Naive thymus-derived CD8-positive, alpha-beta T cell (primary cell): ENCODE results near the gene TNFAIP2. TPM values are rescaled to one million over a fixed set of nuclear protein-coding genes. Genes with fewer than 3 reads are reported as not detected.

Source experiments
- ATAC-seq, 2 donors: fragments of 150-1000 bp; cut with Tn5 transposase in 1 of 2; sonication (Bioruptor Pico), chemical (Tn5 transposase) in 1 of 2; 1 replicate in 1 of 2; 2 replicates in 1 of 2; pipeline ENCODE4 v1.10.0; 2021; ENCODE audit warnings: mild to moderate bottlenecking in 2 of 2, moderate library complexity in 2 of 2
- POLR2A ChIA-PET: fragments of 350-600 bp; sonication (Branson Sonifier 250); formaldehyde crosslinking; loops from one replicate; lab custom pipeline; 2021; ENCODE audit warnings: antibody characterized with exemption; lab: Charles Lee
- DNase-seq, 10 donors: peaks; one replicate each; pipeline versions ENCODE4 v3.0.0 to v3.0.0-alpha.2; 2020 to 2022
- H3K27ac Mint-ChIP-seq, 10 donors: one replicate each; pipeline ENCODE4 v1.8.0; 2020 to 2022; ENCODE audit warnings: mild to moderate bottlenecking in 10 of 10, mixed read lengths in 10 of 10, moderate library complexity in 4 of 10, inconsistent platforms in 1 of 10
- H3K27me3 Mint-ChIP-seq, 5 donors: one replicate each; pipeline ENCODE4 v1.8.0; 2021 to 2022; ENCODE audit warnings: mixed read lengths in 5 of 5
- H3K36me3 Mint-ChIP-seq, 3 donors: one replicate each; pipeline ENCODE4 v1.8.0; 2020 to 2022; ENCODE audit warnings: mixed read lengths in 3 of 3, mild to moderate bottlenecking in 2 of 3, inconsistent platforms in 1 of 3
- H3K4me1 Mint-ChIP-seq, 4 donors: one replicate each; pipeline ENCODE4 v1.8.0; 2021 to 2022; ENCODE audit warnings: mixed read lengths in 4 of 4
- H3K4me3 Mint-ChIP-seq, 10 donors: one replicate each; pipeline ENCODE4 v1.8.0; 2020 to 2022; ENCODE audit warnings: mild to moderate bottlenecking in 10 of 10, mixed read lengths in 10 of 10, moderate library complexity in 6 of 10, inconsistent platforms in 1 of 10
- H3K9me3 Mint-ChIP-seq, 9 donors: one replicate each; pipeline ENCODE4 v1.8.0; 2020 to 2022; ENCODE audit warnings: mixed read lengths in 9 of 9, mild to moderate bottlenecking in 3 of 9, inconsistent platforms in 1 of 9, moderate library complexity in 1 of 9
- polyA plus RNA-seq, 3 donors: library from polyadenylated mRNA; unstranded; fragments of 300-500 nt; fragmentation: Illumina TruSeq; gene quantifications; one replicate each; pipeline ENCODE4 v1.2.3, GENCODE V29; 2021
- total RNA-seq, 8 experiments: library from RNA in 2 of 8; stranded (reverse) in 2 of 8; gene quantifications; one replicate each; pipeline ENCODE4 v1.2.3 and lab custom pipeline; 2021 to 2026

Gene TNFAIP2, protein sequence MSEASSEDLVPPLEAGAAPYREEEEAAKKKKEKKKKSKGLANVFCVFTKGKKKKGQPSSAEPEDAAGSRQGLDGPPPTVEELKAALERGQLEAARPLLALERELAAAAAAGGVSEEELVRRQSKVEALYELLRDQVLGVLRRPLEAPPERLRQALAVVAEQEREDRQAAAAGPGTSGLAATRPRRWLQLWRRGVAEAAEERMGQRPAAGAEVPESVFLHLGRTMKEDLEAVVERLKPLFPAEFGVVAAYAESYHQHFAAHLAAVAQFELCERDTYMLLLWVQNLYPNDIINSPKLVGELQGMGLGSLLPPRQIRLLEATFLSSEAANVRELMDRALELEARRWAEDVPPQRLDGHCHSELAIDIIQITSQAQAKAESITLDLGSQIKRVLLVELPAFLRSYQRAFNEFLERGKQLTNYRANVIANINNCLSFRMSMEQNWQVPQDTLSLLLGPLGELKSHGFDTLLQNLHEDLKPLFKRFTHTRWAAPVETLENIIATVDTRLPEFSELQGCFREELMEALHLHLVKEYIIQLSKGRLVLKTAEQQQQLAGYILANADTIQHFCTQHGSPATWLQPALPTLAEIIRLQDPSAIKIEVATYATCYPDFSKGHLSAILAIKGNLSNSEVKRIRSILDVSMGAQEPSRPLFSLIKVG
- 1 to 10 TPM in 1 of 2 experiments, under 1 TPM in 1; 0.55 to 1.0 TPM for total RNA-seq
- not detected for polyA plus RNA-seq
- total RNA-seq (lab: John Stamatoyannopoulos, UW), result 0 to 0.09 (median 0.07) reads per million in 6 experiments

DNA sequence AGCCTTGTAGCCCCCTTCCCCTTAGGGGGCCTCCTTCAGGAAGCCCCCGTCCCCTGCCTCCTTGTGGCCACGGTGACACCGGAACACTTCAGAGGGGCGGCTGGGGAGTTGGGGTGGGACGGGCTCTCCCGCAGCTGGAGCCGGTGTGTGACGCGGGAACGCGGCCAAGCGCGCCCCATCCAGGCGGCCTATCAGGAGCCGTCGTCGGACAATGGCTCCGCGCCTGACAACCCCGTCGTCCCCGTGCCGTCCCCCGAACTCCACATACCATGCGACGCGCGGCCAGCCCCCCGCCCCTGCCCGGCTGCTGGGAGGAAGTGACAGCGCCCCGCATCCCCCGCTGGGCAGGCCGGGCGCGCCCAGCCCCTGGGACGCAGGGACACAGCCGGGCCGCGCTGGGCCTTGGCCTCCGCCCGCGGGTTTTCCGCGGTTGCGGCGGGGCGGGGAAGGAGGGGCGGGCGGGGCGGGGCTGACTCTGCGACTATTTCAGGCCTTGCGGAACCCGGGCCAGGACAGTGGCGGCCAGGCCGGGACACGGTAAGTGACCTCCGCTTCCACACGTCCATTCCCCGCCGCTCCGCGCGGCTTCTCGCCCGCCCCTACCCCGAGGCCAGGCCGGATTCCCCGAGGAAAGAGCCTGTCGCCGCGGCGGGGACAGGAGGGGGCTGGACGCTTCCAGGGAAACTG, at the start of gene TNFAIP2:
Gene TNFAIP2 (plus strand): TSS at position 515 of the 687 bp plus-strand sequence. CDS start 2,997 bp downstream, outside the sequence.
- ATAC-seq, result no peak
- H3K36me3 Mint-ChIP-seq, result no peaks in the 10 kb centered on the region
- no peak within 1 kb of the TSS for H3K27ac Mint-ChIP-seq
- H3K4me1 Mint-ChIP-seq, result peaks cover 6 to 9% (median 8%) of the 10 kb centered on the region in 4 donors
- H3K4me3 Mint-ChIP-seq, result peak within 1 kb of the TSS in 7 of 10 donors; percentile 31 to 61 (median 45)
- peaks cover 0 to 2% (median 0%) of the 10 kb centered on the region in 9 donors for H3K9me3 Mint-ChIP-seq
- DNase-seq, result no peak
- POLR2A ChIA-PET, result no interaction called here
- H3K27me3 Mint-ChIP-seq, result peaks cover 2 to 49% (median 28%) of the 10 kb centered on the region in 5 donors

DNA sequence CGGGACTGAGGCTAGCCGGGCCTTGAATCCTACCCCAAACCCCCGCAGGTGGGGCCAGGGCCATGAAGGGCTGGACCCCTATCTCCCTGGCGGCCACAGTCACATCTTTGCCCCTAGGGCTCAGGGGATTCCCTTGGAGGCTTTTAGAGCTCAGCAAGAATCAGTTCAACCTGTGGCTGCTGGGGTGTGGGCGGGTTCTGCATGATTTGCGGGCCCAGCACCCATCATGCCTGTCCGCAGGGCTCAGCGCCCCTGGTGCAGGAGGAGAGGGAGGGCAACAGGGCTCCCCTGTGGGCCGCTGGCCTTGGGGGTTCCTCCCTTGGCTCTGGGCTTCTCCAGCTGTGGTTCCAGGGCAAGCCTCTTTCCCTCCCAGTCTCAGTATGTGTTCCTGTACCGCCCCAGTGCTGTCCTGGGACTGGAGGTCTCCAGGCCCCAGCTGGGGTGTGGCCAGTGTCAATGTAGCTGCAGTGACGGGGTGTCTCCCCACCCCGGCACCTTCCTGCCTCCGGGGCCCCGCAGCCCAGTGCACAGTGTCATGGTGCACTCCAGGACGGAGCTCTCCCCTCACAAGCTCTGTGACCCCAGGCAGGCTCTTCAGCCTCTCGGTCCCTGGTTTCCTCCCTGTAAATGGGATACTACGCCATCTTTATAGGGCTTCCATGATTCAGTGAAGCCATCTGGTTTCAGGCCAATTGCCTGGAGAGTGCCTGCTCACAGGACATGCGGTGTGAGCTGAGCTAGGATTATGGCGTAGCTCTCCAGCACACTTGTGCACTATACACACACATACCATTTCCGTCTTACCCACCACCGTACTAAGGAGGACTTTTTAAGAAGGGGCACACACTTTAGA, 49.2 kb upstream of the TNFAIP2 start:
- H3K4me3 Mint-ChIP-seq, result peak overlapping the region in 4 of 10 donors; percentile 22 to 68 (median 40)

DNA sequence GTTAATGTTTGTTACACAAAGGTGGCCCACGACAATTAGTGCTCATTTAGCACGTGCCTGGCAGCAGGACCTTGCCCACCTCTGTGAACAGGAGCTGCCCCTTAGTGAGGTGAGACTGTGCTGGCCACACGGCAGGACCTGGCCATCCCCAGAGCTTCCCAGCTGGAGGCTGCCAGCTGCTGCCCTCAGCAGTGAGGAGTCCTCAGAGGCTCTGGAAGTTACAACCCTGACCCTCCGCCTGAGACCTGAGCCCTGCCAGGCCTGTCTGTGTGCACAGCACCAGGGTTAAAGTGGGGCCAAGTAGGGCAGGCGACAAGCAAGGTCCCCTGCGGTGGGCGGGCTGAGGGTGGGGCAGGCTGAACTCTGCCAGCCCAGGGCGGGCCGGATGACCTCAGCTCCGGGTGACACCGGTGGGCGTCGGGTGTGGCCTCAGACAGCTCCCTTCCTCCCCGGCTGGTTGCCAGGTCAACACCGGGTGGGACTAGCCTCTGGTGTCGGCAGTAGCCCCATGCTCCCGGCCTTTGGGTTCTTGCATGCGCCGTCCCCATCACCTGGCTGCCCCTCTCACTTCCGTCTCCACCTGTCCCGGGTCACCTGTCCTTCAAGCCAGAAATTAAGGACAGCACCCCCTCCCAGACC, 48.4 kb upstream of the TNFAIP2 start:
- ATAC-seq, result peak in 1 of 2 donors; percentile 6
- no peak overlapping the region for H3K27ac Mint-ChIP-seq
- POLR2A ChIA-PET, result no interaction called here
- DNase-seq, result peak in 2 of 10 donors; percentile 17 to 31
- H3K4me1 Mint-ChIP-seq, result peaks cover 0 to 8% (median 2%) of the 10 kb centered on the region in 4 donors
- H3K27me3 Mint-ChIP-seq, result peaks cover 0 to 10% (median 4%) of the 10 kb centered on the region in 5 donors
- peak overlapping the region in 5 of 10 donors; percentile 24 to 68 (median 47) for H3K4me3 Mint-ChIP-seq
- no peaks in the 10 kb centered on the region for H3K36me3 Mint-ChIP-seq
- H3K9me3 Mint-ChIP-seq, result no peaks in the 10 kb centered on the region

More for the DNA sequence above, 49.2 kb upstream of the TNFAIP2 start:
- Mint-ChIP-seq H3K4me1 (peaks cover 0 to 8% (median 2%) of the 10 kb centered on the region in 4 donors), H3K36me3 (no peaks in the 10 kb centered on the region), H3K27me3 (peaks cover 0 to 14% (median 4%) of the 10 kb centered on the region in 5 donors), H3K9me3 (no peaks in the 10 kb centered on the region), H3K27ac (no peak overlapping the region)
- DNase-seq (no peak), ATAC-seq (no peak)
- POLR2A ChIA-PET, result interaction anchor here (1.2 kb wide), 1 partner anchor 13 kb away, joined by 4 read pairs; no protein-coding TSS in a partner anchor

DNA sequence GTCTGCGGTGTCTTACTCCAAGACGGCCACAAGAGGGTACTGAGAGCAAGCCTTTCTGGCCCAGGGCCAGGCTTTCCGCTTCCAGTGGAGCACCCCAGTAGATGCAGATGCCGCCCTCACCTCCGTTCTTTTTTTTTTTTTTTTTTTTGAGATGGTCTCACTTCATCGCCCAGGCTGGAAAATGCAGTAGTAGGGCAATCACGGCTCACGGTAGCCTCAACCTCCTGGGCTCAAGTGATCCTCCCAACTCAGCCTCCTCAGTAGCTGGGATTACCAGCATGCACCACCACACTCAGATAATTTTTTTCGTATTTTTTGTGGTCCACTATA, 44.9 kb upstream of the TNFAIP2 start:
- peak overlapping the region in 2 of 10 donors; percentile 28 to 51 for H3K27ac Mint-ChIP-seq
- DNase-seq, result peak; percentile 59 to 89 (median 75)
- peaks cover 0 to 8% (median 2%) of the 10 kb centered on the region in 4 donors for H3K4me1 Mint-ChIP-seq
- POLR2A ChIA-PET, result no interaction called here
- ATAC-seq, result peak; percentile 70 to 83
- H3K27me3 Mint-ChIP-seq, result peaks cover 0 to 4% (median 0%) of the 10 kb centered on the region in 5 donors
- H3K36me3 Mint-ChIP-seq, result no peaks in the 10 kb centered on the region
- H3K9me3 Mint-ChIP-seq, result no peaks in the 10 kb centered on the region
- no peak overlapping the region for H3K4me3 Mint-ChIP-seq

DNA sequence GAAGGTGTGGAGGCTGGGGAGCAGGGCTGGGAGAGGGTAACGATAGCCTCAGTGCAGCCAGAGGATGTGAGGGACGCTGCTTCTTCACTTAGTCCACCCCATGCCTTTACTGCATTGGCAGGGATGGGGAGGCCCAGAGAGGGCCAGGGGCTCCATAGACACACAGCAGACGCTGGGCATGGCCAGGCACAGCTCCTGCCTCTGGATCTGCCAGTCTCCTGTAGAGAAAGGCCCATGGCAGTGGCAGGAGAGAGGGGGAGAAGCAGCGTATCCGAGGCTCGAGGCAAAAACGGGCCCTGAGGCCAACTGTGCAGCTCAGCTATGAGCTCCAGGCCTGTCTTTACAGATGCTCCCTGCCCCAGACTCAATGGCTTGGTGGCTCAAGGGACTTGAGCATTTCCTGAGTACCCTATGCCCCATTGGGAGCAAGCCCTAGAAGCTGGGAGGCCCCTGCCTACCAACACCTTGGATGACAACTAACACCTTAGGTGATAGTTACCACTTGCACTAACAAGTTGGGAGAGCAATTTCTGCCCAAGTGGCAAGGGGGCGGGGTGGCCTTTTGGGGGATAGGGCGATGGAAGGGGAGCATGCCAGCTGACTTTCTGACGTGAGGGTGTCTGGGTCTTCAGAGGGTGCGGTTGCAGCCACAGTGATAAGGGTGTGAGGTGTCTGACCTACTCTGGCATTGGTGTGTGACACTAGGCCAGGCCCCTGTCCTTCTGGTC, 44.2 kb upstream of the TNFAIP2 start:
- Mint-ChIP-seq H3K4me1 (peaks cover 0 to 8% (median 2%) of the 10 kb centered on the region in 4 donors), H3K27me3 (peaks cover 0 to 4% (median 0%) of the 10 kb centered on the region in 5 donors), H3K9me3 (no peaks in the 10 kb centered on the region), H3K27ac (peak overlapping the region in 1 of 10 donors; percentile 28), H3K36me3 (no peaks in the 10 kb centered on the region), H3K4me3 (no peak overlapping the region)
- POLR2A ChIA-PET, result no interaction called here
- no peak for ATAC-seq
- DNase-seq, result peak in 1 of 10 donors; percentile 15

DNA sequence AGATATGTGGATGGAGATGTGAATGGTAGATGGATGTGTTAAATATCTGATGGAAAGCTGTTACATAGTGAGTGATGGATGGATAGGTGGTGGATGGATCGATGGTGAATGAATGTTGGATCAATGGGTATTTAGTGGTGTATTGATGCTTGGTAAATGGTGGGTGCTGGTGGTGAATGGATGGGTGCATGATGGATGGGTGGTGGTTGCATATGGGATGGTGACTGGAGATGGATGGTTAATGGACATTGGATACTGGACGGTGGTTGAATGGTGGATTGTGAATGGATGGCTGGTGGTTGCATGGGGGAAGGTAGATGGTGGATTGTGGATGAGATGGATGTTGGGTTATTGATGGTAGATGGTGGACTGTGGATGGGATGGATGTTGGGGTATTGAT, 41.3 kb upstream of the TNFAIP2 start:
- Mint-ChIP-seq H3K4me1 (peaks cover 0 to 4% (median 0%) of the 10 kb centered on the region in 4 donors), H3K27ac (no peak overlapping the region), H3K36me3 (no peaks in the 10 kb centered on the region), H3K4me3 (no peak overlapping the region), H3K9me3 (peaks cover 0 to 2% (median 0%) of the 10 kb centered on the region in 9 donors), H3K27me3 (peaks cover 5 to 29% (median 7%) of the 10 kb centered on the region in 5 donors)
- DNase-seq (no peak), ATAC-seq (no peak)
- POLR2A ChIA-PET, result no interaction called here

DNA sequence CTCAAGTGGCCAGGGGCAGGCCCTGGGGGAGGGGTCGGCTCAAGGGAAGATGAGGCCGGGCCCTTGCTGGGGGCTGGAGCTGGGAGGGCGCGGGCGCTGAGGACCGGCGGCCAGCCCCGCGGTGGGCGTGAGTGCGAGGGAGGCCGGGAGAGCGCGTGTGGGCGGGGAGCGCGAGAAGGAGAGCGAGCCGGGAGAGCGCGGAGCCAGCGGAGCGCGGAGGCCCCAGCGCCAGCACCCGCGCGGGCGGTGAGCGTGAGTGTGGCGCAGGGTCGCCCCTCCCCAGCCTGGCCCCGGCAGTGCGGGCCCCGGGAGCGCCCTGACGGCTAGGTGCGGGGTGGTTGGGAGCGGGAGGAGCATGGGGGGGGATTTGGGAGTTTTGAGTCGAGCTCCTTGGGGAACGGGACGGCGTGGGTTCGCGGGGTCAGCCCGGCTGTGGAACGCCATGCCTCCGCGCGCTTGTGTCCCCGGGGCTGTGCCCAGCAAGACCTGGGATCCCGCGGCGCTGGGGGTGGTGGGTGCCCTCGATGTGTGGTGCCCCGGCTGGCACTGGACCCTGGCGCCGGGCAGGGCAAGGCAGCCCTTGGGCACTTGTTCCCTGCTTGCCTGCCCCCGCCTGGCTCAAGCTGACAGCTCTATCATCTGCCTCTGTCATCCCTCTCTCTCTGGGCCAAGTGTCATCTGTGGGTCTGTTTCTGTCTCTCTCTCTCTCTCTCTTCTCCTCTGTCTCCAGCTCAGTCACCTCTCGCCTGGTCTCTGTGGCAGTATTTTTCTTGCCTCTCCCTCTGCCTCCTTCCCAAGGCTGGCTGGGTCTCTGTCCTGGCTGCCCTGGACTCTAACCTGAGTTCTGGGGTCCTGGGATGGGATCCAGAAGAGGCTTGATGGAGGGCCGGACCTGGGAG, 39.0 kb upstream of the TNFAIP2 start, which contains the start of gene LBHD2:
Gene LBHD2 (plus strand): TSS at position 190 of the 899 bp plus-strand sequence. CDS start 1,803 bp downstream, outside the sequence.
- peaks cover 0 to 2% (median 0%) of the 10 kb centered on the region in 9 donors for H3K9me3 Mint-ChIP-seq
- no peak within 1 kb of the TSS for H3K4me3 Mint-ChIP-seq
- ATAC-seq, result no peak
- no peaks in the 10 kb centered on the region for H3K4me1 Mint-ChIP-seq
- no peaks in the 10 kb centered on the region for H3K36me3 Mint-ChIP-seq
- POLR2A ChIA-PET, result no interaction called here
- no peak within 1 kb of the TSS for H3K27ac Mint-ChIP-seq
- peaks cover 5 to 45% (median 13%) of the 10 kb centered on the region in 5 donors for H3K27me3 Mint-ChIP-seq
- peak in 1 of 10 donors; percentile 45 for DNase-seq

DNA sequence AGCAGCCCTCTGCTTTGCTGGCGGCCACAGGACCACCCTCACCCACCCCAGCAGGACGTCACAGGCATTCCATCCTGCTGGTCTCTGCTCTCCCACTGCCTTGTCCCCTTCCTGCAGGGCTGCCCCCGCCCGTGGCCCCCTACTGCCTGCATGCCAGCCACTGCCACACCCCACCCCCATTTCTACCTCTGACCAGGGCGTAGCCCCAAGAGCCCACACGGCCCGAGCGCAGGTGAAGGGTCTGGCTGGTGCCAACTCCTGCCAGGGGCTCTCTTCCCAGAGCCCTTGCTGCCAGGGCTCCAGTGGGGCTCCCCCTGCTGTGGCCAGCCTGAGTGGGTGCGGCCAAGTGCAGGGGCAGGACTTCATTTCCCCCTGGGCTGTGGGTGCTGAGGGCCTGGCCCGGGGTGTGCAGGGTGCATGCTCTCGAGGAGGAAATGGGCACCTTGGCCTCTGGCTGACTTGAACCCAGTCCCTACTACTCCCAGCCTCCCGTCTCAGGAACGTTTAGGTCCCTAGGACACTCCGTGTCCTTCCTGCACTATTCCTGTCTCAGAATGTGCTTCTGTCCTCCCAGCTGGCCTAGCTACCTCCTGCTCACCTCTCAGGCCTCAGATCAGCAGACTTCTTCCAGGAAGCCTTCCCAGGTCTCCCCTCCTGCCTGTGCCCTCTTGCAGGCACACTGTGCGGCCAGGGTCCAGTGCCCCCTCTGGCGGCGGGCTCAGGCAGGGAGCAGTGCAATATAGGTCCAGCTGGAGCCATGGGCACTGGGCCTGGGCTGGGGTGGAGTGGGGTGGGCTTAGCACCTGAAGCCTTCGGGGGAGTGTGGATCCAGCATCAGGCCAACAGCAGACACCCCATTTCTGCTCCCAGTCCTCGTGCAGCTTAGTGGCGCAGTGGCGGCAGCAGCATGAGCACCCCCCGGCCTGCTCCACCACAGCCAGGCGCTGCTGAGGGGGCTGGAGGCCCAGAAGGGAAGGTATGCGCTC, 37.9 kb upstream of the TNFAIP2 start:
- peak in 1 of 10 donors; percentile 44 for DNase-seq
- POLR2A ChIA-PET, result no interaction called here
- H3K4me1 Mint-ChIP-seq, result no peaks in the 10 kb centered on the region
- ATAC-seq, result no peak
- no peak overlapping the region for H3K27ac Mint-ChIP-seq
- peaks cover 0 to 2% (median 0%) of the 10 kb centered on the region in 9 donors for H3K9me3 Mint-ChIP-seq
- no peak overlapping the region for H3K4me3 Mint-ChIP-seq
- peaks cover 5 to 45% (median 13%) of the 10 kb centered on the region in 5 donors for H3K27me3 Mint-ChIP-seq
- no peaks in the 10 kb centered on the region for H3K36me3 Mint-ChIP-seq

DNA sequence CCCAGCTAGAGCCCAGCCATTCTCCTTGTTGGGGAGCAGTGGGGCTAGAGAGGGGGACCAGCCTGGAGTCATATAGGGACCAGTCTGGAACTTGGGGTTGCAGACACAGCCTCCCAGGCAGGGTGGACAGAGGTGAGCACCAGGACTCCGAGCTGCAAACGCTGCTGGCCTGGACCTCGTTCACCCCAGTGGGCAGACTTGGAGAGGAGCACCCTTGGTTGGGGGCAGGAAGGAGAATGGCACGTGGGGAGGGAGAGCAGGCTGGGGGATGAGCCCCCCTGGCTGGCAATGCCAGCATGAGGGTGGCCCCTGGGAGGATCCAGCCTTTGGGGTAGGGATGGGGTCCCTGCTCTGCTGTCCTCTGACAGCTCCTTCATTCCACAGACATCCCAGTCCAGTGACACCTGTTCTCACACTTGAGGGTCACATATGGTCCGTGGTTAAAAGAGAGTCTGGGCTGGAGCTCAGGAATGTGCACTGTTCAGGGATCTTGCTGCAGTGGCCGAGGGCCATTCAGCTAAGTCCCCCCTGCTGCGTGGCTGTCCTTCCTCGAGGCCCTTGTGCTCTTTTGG, 36.4 kb upstream of the TNFAIP2 start:
- Mint-ChIP-seq H3K27me3 (peaks cover 5 to 45% (median 13%) of the 10 kb centered on the region in 5 donors), H3K4me3 (no peak overlapping the region), H3K4me1 (peaks cover 0 to 6% (median 3%) of the 10 kb centered on the region in 4 donors), H3K9me3 (peaks cover 0 to 2% (median 0%) of the 10 kb centered on the region in 9 donors), H3K27ac (no peak overlapping the region), H3K36me3 (no peaks in the 10 kb centered on the region)
- DNase-seq (no peak), ATAC-seq (no peak)
- POLR2A ChIA-PET, result interaction anchor here (1.2 kb wide), 1 partner anchor 13 kb away, joined by 4 read pairs; no protein-coding TSS in a partner anchor
